SH-SY5Y (cell line): ENCODE results near the gene C1RL.

Source experiments
- GATA2 ChIP-seq: IDR thresholded peaks from 2 replicates; pipeline ENCODE4 v1.6.1; 2011; ENCODE audit warnings: mild to moderate bottlenecking, low read depth, low read length
- GATA3 ChIP-seq: IDR thresholded peaks from 2 replicates; pipeline ENCODE4 v1.6.1; 2011; ENCODE audit warnings: low read depth, mild to moderate bottlenecking, low read length, moderate library complexity

GRCh38 chr12:7100239-7100638 lies 8.8 kb downstream of the C1RL start:
- TF ChIP-seq GATA3 (no peak), GATA2 (no peak)
